OCI-LY1 (cell line): ENCODE data around the gene MFSD6.

Experiments used
- H2AFZ ChIP-seq: fragments of 200-600 bp; sonication (generic), shearing (Covaris generic); 2 replicates; pipeline ENCODE4 v1.6.0; 2014; ENCODE audit warnings: antibody characterized with exemption, mild to moderate bottlenecking, low read length
- H3F3A ChIP-seq: fragments of 200-600 bp; sonication (generic), shearing (Covaris generic); 2 replicates; pipeline ENCODE4 v1.6.0; 2014; ENCODE audit warnings: mild to moderate bottlenecking, antibody characterized with exemption, low read length, moderate library complexity; ENCODE audit not compliant: insufficient read depth
- H3K27ac ChIP-seq: fragments of 200-600 bp; sonication (generic); 2 replicates; pipeline ENCODE4 v1.5.1; 2014; ENCODE audit warnings: low read length, mixed run types, mild to moderate bottlenecking, low read depth; ENCODE audit not compliant: poor library complexity, severe bottlenecking
- H3K27me3 ChIP-seq: fragments of 200-600 bp; sonication (generic); 2 replicates; pipeline ENCODE4 v1.6.0; 2014; ENCODE audit warnings: antibody characterized with exemption, mild to moderate bottlenecking, low read length, moderate library complexity; ENCODE audit not compliant: insufficient read depth
- H3K36me3 ChIP-seq: fragments of 200-600 bp; sonication (generic); 2 replicates; pipeline ENCODE4 v1.6.1; 2014; ENCODE audit warnings: mild to moderate bottlenecking, antibody characterized with exemption, low read length, moderate library complexity, mixed read lengths; ENCODE audit not compliant: insufficient read depth
- H3K4me1 ChIP-seq: fragments of 200-600 bp; sonication (generic); 2 replicates; pipeline ENCODE4 v1.5.1; 2014; ENCODE audit warnings: mild to moderate bottlenecking, low read length, moderate library complexity; ENCODE audit not compliant: insufficient read depth, severe bottlenecking
- H3K4me2 ChIP-seq: fragments of 200-600 bp; sonication (generic), shearing (Covaris generic); 2 replicates; pipeline ENCODE4 v1.6.1; 2014; ENCODE audit warnings: low read length
- H3K4me3 ChIP-seq: fragments of 200-600 bp; sonication (generic); 2 replicates; pipeline ENCODE4 v1.5.1; 2014; ENCODE audit warnings: low read length, low read depth, mild to moderate bottlenecking, mixed read lengths; ENCODE audit not compliant: poor library complexity, severe bottlenecking
- H3K79me2 ChIP-seq: fragments of 200-600 bp; shearing (Covaris generic); 2 replicates; pipeline ENCODE4 v1.6.1; 2016; ENCODE audit warnings: mixed run types, low read length, mixed read lengths; ENCODE audit not compliant: insufficient read depth
- H3K9ac ChIP-seq: fragments of 200-600 bp; sonication (generic), shearing (Covaris generic); 2 replicates; pipeline ENCODE4 v1.6.1; 2014; ENCODE audit warnings: mild to moderate bottlenecking, low read length, mixed read lengths
- H3K9me2 ChIP-seq: fragments of 200-600 bp; sonication (generic), shearing (Covaris generic); 2 replicates; pipeline ENCODE4 v1.6.1; 2014; ENCODE audit warnings: low read depth, mild to moderate bottlenecking, low read length, mixed read lengths
- H3K9me3 ChIP-seq: fragments of 200-600 bp; shearing (Covaris generic); 2 replicates; pipeline ENCODE4 v1.6.1; 2014; ENCODE audit warnings: low read length, mixed read lengths
- H4K20me1 ChIP-seq: fragments of 200-600 bp; sonication (generic), shearing (Covaris generic); 2 replicates; pipeline ENCODE4 v1.6.0; 2016; ENCODE audit warnings: mild to moderate bottlenecking, low read length; ENCODE audit not compliant: insufficient read depth
- EZH2 ChIP-seq: fragments of 200-600 bp; sonication (generic), shearing (Covaris generic); IDR thresholded peaks from 2 replicates; pipeline ENCODE4 v1.8.0; 2017; ENCODE audit warnings: borderline replicate concordance, mixed run types, mild to moderate bottlenecking, antibody characterized with exemption, low read length, moderate library complexity, mixed read lengths
- TF ChIP-seq, protein P1 (sequence below): fragments of 200-600 bp; sonication (generic), shearing (Covaris generic); IDR thresholded peaks from 2 replicates; pipeline ENCODE4 v1.5.1; 2017; ENCODE audit warnings: mild to moderate bottlenecking, antibody characterized with exemption, low read length, moderate library complexity, mixed read lengths

The MFSD6 gene

DNA sequence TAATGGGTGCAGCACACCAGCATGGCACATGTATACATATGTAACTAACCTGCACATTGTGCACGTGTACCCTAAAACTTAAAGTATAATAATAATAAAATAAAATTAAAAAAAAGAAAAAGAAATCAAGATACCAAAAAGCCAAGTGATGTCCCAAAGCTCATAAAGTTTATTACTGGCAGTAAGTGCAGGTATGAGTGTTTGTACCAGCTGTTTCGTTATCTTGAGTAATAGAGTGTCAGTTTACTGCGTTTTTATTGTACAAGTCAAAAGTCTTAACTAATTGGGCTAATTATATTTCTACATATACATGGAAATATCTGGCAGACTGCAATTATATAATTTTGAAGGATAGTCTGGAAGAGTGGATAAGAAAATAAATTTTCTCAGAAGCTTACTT is 41.8 kb downstream of the MFSD6 start:
- H3K4me1 ChIP-seq, result no peaks in the 10 kb centered on the region
- no peak overlapping the region for H3K9ac ChIP-seq
- no peaks in the 10 kb centered on the region for H3K27me3 ChIP-seq
- H3K4me3 ChIP-seq, result no peak overlapping the region
- H4K20me1 ChIP-seq, result no peaks in the 10 kb centered on the region
- H3K9me2 ChIP-seq, result no peaks in the 10 kb centered on the region
- no peaks in the 10 kb centered on the region for H3K36me3 ChIP-seq
- no peaks in the 10 kb centered on the region for H3K9me3 ChIP-seq
- H3K27ac ChIP-seq, result no peak overlapping the region
- H3K4me2 ChIP-seq, result no peak overlapping the region
- no peaks in the 10 kb centered on the region for H3F3A ChIP-seq
- H3K79me2 ChIP-seq, result no peaks in the 10 kb centered on the region
- no peak overlapping the region for H2AFZ ChIP-seq
- TF ChIP-seq, protein P1, sequence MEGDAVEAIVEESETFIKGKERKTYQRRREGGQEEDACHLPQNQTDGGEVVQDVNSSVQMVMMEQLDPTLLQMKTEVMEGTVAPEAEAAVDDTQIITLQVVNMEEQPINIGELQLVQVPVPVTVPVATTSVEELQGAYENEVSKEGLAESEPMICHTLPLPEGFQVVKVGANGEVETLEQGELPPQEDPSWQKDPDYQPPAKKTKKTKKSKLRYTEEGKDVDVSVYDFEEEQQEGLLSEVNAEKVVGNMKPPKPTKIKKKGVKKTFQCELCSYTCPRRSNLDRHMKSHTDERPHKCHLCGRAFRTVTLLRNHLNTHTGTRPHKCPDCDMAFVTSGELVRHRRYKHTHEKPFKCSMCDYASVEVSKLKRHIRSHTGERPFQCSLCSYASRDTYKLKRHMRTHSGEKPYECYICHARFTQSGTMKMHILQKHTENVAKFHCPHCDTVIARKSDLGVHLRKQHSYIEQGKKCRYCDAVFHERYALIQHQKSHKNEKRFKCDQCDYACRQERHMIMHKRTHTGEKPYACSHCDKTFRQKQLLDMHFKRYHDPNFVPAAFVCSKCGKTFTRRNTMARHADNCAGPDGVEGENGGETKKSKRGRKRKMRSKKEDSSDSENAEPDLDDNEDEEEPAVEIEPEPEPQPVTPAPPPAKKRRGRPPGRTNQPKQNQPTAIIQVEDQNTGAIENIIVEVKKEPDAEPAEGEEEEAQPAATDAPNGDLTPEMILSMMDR, result no peak
- no peak for TF ChIP-seq EZH2

DNA sequence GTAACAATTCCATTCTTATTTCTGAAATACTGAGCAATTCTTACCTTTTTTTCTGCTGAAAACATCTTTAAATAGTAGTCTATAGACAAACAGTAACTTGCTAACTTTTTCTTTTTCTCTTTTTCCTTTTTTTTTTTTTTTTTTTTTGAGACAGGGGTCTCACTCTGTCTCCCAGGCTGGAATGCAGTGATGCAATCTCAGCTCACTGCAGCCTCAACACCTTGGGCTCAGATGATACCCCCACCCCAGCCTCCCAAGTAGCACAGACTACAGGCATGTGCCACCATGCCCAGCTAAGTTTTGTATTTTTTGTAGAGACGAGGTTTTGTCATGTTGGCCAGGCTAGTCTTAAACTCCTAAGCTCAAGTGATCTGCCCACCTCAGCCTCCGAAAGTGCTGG is 42.2 kb downstream of the MFSD6 start:
- no peak overlapping the region for H3K4me2 ChIP-seq
- no peaks in the 10 kb centered on the region for H3K27me3 ChIP-seq
- H4K20me1 ChIP-seq, result no peaks in the 10 kb centered on the region
- H3K27ac ChIP-seq, result no peak overlapping the region
- no peak for TF ChIP-seq EZH2
- H3K4me3 ChIP-seq, result no peak overlapping the region
- no peak overlapping the region for H3K9ac ChIP-seq
- no peaks in the 10 kb centered on the region for H3K9me3 ChIP-seq
- H2AFZ ChIP-seq, result no peak overlapping the region
- H3F3A ChIP-seq, result no peaks in the 10 kb centered on the region
- no peaks in the 10 kb centered on the region for H3K4me1 ChIP-seq
- H3K36me3 ChIP-seq, result no peaks in the 10 kb centered on the region
- H3K9me2 ChIP-seq, result no peaks in the 10 kb centered on the region
- H3K79me2 ChIP-seq, result no peaks in the 10 kb centered on the region

DNA sequence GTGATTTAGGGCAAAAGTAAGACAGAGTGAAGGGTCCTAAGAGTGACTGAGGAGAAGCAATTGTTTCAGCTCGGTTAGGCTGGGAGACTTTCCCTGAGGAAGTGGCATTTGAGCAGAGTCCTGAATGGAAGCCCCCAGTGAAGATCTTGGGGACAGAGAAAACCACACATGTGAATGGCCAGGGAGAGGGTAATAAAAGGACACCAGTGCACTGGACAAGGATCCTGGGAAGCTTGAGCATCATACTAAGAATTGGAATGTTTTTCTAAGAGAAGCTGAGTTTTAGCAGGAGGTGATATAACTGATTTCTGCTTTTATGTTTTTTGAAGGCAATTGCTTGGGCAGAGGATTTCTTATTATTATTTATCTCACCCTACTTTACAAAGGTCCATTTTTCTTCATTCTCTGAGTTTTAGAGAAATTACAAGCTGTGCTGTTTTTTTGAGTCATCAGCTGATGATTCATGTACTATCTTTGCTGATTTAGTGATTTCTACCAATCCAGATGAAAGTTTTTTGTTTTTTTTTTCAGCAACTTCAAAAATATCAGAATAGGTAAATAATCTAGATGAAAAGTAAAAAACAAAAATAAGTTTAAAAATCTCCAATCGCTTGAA is 43.5 kb downstream of the MFSD6 start:
- Histone ChIP-seq H2AFZ (no peak overlapping the region), H3F3A (no peaks in the 10 kb centered on the region), H3K4me2 (no peak overlapping the region), H3K4me3 (no peak overlapping the region), H3K27ac (no peak overlapping the region), H3K36me3 (no peaks in the 10 kb centered on the region), H3K79me2 (no peaks in the 10 kb centered on the region), H3K27me3 (no peaks in the 10 kb centered on the region), H3K9ac (no peak overlapping the region), H3K9me2 (no peaks in the 10 kb centered on the region), H3K9me3 (no peaks in the 10 kb centered on the region), H4K20me1 (no peaks in the 10 kb centered on the region), H3K4me1 (no peaks in the 10 kb centered on the region)
- TF ChIP-seq EZH2, result no peak
- TF ChIP-seq, protein P1, result no peak

DNA sequence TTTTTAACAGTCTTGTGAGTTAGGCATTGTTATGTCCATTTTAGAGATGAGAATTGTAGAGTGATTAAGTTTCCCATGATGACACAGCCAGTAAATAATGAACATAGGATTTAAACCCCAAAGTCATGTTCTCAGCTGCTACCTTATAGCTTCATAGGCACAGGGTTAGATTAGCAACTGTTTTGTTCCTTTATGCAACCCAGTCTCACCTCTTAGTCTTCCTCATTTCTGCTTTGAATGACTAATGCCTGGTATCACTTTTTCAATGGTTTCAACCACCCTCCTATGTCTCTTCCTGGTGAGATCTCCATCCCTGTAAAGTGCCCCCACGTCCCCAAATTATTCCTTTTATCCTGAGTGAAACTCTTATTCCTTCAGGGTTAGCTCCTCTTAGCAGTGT is 44.3 kb downstream of the MFSD6 start:
- Histone ChIP-seq H3K27ac (no peak overlapping the region), H3F3A (no peaks in the 10 kb centered on the region), H3K79me2 (no peaks in the 10 kb centered on the region), H4K20me1 (no peaks in the 10 kb centered on the region), H3K4me3 (no peak overlapping the region), H3K9me3 (no peaks in the 10 kb centered on the region), H3K27me3 (no peaks in the 10 kb centered on the region), H3K9me2 (no peaks in the 10 kb centered on the region), H3K36me3 (no peaks in the 10 kb centered on the region), H3K9ac (no peak overlapping the region), H2AFZ (no peak overlapping the region), H3K4me1 (no peaks in the 10 kb centered on the region), H3K4me2 (no peak overlapping the region)
- no peak for TF ChIP-seq EZH2
- TF ChIP-seq, protein P1, result no peak
